GM19238 (cell line): ENCODE measurements around the gene SEMA3E.

Experiments used
- DNase-seq: peaks from one replicate; pipeline ENCODE4 v3.0.0; 2011; ENCODE audit warnings: low spot score; ENCODE audit not compliant: insufficient read length

The SEMA3E gene

GRCh38 chr7:83640731-83641537 lies 8.0 kb downstream of the SEMA3E start:
- no peak for DNase-seq

- DNase-seq = no peak
Observed at GRCh38 chr7:83640240-83640639, 8.7 kb downstream of the SEMA3E start.

DNA sequence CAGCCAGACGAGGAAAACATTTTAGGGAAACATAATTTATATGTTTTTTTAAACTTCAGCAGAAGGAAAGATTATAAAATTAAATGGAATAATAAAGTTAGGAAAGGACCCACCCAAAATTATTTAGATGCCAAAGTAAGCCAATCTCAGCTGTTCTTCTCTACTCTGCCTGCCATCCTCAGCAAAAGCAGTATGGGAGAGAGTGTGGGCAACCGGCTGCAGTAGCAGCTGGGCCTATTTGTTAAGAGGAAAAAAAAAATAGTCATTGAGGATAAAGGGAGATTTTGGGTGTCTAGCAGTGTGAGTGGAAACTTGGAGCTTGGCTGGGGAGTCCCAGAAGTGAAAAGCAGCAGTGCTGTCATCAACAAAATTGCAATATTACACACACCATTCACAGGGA lies 15.4 kb downstream of the SEMA3E start:
- DNase-seq = no peak

- no peak for DNase-seq
Observed at GRCh38 chr7:83629117-83629880, 19.6 kb downstream of the SEMA3E start.

- DNase-seq = no peak
Observed at GRCh38 chr7:83617858-83618257, 31.1 kb downstream of the SEMA3E start.

- no peak for DNase-seq
Observed at GRCh38 chr7:83614112-83614511, 34.8 kb downstream of the SEMA3E start.

DNA sequence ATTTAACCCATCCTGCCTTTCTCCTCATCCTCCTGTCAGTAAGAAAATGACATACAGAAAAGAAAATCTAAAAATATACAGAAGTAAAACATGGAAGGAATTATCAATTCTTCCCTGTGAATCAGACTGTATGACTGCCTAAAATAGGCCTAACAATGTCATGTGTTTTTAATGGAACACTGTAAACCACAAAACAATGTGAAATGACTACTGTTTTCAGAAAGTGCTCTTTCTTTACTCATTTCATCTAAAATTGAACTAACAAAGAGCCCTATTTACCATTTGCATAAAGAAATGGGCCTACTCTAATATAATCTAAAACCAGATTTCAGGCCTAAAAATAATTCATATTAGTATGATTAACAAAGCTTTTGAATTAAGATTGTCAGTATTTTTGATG lies 35.7 kb downstream of the SEMA3E start:
- DNase-seq = no peak

- DNase-seq = no peak
Observed at GRCh38 chr7:83611776-83612175, 37.2 kb downstream of the SEMA3E start.

DNA sequence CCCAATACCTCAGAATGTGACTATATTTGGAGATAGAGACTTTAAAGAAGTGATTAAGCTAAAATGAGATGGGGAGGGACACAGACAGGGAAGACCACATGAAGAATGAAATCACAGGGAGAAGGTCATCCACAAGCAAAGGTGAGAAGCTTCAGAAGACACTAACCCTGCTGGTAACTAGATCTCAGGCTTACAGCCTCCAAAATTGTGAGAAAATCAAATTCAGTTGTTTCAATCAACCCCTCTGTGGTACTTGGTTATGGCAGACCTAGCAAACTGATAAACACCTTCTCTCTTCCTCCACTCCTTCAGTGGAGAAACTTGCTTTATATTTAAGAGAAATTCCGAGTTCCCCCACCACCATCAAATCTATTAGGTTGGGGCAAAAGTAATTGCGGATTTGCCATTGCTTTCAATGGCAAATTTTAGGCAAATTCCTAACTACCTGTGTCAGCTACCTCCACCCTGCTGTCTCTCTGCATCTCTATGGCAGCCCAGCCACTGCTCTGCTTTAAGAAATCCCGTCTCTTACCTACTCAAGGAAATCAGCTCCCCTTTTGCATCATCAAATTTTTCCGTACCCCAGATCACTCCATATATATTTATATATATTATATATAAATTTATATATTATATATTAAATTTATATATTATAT lies 38.2 kb downstream of the SEMA3E start:
- DNase-seq = no peak

DNA sequence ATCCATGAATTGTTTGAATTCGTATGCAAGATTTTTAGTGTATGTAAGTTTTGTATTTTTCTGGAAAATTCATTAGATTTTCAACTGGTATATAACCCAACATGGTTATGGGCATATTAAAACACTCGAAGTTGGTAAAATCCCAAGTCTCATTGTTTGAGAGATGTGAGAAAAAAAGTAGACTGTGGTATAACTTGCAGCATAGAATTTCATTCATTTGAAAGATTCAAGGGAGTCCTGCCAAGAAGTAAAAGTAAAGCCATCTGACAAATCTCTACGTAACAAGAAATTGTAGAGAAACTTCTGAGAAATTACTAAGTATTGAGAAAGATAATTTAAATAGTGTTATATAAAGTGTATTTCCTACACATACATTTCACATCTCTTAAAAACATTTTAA lies 40.2 kb downstream of the SEMA3E start:
- no peak for DNase-seq

- DNase-seq = no peak
Observed at GRCh38 chr7:83603649-83604048, 45.3 kb downstream of the SEMA3E start.

DNA sequence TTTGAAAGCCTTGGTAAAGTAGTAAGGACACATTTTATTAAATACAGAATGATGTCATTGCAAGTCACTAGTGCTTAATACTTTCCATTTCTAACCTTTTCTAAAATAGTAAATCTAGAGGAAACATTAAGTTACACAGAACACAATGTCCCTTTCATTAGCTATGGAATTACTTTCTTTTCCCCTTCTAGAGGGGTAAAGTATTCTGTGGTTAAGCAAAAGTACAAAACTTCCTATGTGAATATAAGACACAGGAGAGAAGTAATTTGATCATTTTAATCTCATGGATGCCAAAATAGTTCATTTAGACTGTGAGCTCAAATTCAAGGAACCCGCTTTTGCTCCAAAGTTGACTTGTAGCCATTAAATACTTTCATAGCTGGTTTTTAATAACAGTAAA lies 49.8 kb downstream of the SEMA3E start:
- DNase-seq = no peak

- DNase-seq = no peak
Observed at GRCh38 chr7:83593921-83594475, 54.9 kb downstream of the SEMA3E start.

DNA sequence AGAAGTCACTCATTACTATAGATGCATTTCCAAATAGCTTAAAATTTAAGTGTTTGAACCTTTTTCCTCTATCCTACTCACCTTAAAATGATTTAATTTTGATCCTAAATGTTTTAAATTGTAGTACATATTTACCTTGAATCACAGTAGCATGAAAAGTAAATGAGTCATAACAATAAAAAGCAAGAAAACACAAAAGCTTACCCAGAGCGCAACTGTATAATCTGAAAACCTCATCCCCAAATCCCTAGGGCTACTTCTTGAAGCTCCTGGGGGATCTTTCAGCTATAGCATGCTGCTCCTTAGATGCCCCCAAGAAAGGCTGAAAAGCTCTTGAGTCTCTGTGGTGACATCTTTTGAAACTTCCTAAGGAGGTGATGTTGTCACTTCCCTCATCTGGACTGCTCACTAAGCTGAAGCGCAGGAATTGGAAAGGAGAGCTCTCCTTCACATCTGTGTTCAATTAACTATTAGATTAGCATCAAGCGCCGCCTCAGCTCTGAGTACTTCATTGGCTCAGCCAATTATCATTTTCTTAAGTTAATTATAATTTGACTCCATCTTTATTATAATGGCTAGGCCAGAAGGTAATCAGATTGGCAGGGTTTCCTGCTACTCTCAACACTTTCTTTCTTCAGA lies 60.2 kb downstream of the SEMA3E start:
- no peak for DNase-seq

DNA sequence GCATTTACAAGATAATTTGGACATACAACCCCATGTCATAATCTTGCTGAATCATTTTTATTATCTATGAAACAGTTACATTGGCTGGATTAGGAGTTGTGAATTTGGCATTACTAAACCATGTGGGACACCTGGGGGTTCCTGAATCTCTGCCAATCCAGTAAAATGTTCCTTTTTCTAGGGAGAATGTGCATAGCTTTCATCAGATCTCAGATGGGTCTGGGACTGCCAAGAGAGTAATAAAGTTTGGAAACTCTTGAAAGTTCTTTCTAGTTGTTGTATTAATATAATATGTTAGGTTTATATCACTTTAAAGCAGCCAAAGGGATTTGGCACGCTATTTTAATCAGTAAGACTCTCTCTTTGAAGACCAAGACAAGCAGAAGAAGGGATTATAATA lies 62.7 kb downstream of the SEMA3E start:
- DNase-seq = no peak

GRCh38 chr7:83581667-83582435 lies 67.1 kb downstream of the SEMA3E start:
- DNase-seq = no peak

DNA sequence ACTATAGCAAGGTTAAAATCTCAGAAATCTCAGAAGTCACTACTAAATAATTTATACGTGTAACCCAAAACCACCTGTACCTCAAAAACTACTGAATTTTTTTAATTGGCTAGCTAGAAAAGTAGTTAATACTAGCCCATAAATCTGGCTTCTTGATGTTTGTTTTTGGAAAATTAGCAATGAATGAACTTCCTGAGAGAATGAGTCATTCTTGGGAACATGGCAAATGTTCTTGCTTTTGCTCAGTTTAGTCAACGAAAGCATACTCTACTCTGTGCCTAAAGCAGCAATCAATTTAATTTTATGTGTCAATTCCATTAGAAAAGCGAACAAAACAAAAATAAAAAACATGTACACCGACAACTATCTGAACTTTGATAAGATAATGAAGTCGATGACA lies 69.2 kb downstream of the SEMA3E start:
- no peak for DNase-seq

- DNase-seq = no peak
Observed at GRCh38 chr7:83575436-83575835, 73.5 kb downstream of the SEMA3E start.

DNA sequence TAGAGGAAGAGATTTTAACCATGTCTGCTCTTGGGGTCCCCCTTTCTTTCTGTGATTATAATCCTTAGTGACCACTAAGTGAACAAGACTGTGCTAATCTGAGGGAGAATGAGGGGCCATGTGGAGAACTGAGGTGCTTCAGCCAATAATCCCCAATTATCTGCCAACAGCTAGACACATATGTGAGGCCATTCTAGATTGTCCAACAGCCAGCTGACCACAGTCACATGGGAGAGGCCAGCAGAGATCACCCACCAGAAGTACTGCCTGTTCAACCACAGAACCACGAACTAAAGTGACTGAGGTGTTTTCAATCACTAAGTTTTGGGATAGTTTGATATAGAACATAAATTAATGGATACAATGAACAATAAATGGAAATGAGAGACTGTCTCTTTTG lies 74.3 kb downstream of the SEMA3E start:
- no peak for DNase-seq

GRCh38 chr7:83562960-83563359 lies 86.0 kb downstream of the SEMA3E start:
- DNase-seq = no peak

GRCh38 chr7:83562289-83562688 lies 86.7 kb downstream of the SEMA3E start:
- no peak for DNase-seq
